ENCODE data around the gene ASPSCR1.

Gene ASPSCR1

DNA sequence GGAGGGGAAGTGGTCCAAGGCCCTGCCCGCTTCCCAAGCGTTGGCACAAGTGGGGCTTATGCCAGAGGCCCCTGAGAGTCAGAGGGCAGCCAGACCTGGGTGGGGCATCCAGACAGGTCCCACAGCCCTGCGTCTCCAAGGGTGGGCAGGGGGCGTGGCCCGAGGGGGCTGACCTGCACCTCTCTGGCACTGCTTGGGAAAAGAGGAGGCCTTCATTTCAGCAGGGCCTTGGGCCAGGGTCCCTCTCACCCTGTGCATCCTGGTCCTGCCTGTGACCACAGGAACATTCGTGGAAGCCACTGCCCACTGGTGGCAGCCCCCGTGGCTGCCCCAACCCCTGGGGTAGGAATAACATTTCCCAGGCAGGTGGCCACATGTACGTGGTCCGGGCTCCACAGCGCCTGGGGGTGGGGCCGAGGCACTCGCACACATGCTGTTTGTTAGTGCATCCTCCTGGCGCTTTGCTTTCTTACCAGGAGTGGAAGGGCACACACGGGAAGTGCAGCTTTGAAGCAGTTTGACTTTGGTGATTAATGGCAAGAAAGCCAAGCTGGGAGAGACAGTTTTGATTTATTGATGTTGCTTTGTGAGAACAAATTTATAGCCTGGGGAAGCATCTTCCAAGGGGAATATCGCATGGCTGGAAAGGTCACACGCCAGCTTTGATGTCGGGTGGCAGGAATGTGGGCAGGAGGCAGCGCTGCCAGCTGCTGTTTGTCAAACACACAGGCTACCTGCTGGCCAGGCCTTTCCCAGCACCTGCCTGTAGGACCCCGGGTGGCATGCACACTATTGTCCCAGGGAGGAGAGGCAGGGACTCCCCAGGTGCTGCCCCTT, 40.9 kb downstream of the ASPSCR1 start:
- H3K4me3 ChIP-seq (ENCODE audit: low read length), result no peak overlapping the region
- DNase-seq (ENCODE audit: low read depth), result no peak
- TF ChIP-seq, protein P1, sequence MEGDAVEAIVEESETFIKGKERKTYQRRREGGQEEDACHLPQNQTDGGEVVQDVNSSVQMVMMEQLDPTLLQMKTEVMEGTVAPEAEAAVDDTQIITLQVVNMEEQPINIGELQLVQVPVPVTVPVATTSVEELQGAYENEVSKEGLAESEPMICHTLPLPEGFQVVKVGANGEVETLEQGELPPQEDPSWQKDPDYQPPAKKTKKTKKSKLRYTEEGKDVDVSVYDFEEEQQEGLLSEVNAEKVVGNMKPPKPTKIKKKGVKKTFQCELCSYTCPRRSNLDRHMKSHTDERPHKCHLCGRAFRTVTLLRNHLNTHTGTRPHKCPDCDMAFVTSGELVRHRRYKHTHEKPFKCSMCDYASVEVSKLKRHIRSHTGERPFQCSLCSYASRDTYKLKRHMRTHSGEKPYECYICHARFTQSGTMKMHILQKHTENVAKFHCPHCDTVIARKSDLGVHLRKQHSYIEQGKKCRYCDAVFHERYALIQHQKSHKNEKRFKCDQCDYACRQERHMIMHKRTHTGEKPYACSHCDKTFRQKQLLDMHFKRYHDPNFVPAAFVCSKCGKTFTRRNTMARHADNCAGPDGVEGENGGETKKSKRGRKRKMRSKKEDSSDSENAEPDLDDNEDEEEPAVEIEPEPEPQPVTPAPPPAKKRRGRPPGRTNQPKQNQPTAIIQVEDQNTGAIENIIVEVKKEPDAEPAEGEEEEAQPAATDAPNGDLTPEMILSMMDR (conservative IDR thresholded peaks at IDR 0.05; ENCODE audit: low read depth, low read length), result no peak

DNA sequence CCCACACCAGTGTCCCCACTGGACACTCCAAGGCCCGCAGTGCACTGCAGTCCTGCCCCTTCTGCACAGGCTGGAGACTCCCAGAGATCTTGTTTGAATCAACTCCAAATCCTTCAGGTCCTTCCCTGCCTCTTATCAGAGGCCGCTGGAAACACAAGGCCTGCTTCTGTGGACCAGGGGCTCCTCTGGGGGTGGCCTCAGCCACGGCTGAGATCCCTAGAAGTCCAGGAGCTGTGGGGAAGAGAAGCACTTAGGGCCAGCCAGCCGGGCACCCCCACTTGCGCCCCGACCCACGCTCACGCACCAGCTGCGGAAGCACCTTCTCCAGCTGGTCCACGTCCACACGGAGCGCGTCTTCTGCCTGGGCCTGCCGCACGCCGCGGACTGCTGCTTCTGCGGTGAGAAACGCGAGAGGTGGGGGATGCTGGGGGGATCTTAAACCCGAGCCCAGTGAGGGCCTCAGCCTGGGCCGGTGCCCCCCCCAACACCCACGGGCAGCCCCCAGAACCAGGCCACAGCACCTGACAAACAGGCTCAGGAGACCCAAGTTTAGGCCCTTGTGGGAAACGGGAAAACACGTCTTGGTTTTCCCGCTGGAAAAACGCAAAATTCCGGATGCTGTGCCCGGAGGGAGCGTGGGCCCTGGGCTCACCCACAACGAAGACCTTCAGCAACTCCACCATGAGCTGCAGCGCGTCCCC, 41.7 kb downstream of the ASPSCR1 start:
- H3K4me3 ChIP-seq (ENCODE audit: low read length), result no peak overlapping the region
- no peak for DNase-seq (ENCODE audit: low read depth)
- TF ChIP-seq, protein P1 (conservative IDR thresholded peaks at IDR 0.05; ENCODE audit: low read depth, low read length), result no peak

DNA sequence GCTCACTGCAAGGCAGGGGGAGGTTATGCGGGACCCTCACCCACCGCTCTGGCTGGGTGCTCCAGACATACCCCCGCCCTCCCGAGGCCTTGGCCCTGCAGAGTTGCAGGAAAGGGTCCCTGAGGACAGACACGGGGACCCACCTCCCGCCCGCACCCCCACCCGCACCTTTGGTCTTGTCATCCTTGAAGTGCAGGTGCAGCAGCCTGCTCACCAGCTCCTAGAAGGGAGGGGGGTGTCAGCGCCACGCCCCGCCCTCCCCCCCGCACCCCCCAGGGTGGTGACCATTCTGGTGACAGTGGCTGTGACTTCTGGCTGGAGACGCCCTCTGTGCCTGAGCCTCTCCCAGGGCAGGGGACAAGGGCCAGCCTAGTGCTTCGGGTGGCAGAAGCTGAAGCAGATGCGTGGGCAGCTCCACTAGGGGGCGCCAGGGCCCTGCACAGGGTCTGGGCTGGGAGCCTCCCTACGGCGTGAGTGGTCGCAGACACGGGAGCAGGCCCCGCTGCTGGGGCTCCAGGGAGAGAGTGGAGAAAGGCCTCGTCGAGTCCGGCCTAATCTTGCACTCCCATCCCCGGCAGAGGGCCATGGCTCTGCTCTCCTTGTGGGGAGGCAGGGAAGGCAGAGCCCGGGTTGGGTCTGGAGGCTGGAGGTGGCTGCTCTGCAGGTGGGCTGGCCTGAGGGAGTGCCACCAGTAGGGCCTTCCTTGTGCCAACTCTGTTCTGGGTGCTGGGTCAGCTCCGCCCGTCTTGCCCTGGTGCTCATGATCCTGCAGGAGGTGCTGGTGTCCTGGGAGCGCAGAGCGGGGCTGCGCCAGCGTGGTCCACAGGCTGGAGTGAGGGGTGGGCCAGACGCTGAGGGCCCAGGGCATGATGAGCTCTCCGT, 42.5 kb downstream of the ASPSCR1 start:
- DNase-seq (ENCODE audit: low read depth), result no peak
- TF ChIP-seq, protein P1 (conservative IDR thresholded peaks at IDR 0.05; ENCODE audit: low read depth, low read length), result peak; percentile 84
- H3K4me3 ChIP-seq (ENCODE audit: low read length), result no peak overlapping the region

DNA sequence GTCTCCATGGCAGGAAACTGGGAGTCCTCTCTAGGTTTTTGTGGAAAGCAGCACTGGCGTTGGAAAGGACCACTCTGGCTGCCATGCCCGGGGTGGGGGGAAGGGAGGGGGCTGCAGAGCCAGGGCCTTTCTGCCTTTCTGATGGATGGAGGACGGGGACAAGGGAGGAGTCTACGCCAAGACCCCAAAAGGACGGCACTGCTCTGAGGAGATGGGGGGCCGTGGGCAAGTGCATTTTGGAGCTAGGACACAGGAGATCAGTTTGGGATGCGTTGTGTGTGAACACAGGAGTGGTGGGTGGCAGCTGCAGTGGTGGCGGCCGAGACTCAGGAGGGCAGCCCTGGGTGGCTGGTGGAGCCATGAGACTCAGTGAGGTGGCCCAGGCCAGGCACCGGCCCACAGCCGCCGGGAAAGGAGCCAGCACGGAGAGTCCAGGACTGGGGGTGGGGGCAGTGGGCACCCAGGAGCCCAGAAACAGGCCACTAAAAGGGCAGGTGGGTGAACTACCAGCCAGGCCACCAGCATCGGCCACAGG, 43.2 kb downstream of the ASPSCR1 start:
- TF ChIP-seq, protein P1 (conservative IDR thresholded peaks at IDR 0.05; ENCODE audit: low read depth, low read length), result no peak
- H3K4me3 ChIP-seq (ENCODE audit: low read length), result no peak overlapping the region
- DNase-seq (ENCODE audit: low read depth), result no peak

DNA sequence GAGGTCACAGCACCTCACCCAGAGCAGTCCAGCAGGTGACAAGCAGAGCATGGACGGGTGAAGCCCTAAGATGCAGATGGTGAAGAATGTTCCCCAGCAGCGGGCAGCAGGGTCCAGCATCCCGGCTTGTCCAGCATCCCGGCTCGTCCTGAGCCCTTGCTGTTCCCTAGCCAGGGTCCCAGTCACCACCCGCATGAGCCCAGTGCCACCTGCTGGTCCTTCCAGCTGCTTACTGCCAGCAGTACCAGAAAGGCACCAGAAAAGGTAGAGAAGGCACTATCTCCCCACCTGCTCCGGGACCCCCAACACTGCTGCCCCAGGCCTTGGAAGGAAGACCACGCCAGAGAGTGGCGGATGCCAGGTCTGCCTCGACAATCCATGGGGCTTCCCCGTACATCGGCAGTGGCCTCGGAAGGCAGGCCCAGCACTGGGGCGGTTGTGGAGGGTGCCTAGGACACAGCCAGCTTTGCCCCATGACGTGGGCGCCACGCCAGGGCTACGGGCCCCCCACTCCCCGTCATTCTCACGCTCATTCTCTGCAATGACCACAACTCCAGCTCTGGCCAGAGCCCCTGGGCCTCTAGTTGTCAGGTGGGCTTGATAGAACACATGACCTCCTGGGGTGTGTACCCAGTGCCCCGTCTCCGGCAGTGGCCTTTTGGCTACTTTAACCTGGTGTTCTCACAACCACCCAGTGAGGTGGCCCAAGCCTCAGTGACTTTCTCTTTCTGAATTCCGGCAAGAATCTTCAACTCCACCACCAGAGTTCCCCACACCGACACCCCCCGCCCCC, 43.9 kb downstream of the ASPSCR1 start:
- TF ChIP-seq, protein P1 (conservative IDR thresholded peaks at IDR 0.05; ENCODE audit: low read depth, low read length), result peak; percentile 82
- no peak for DNase-seq (ENCODE audit: low read depth)
- peak overlapping the region; percentile 70 for H3K4me3 ChIP-seq (ENCODE audit: low read length)

DNA sequence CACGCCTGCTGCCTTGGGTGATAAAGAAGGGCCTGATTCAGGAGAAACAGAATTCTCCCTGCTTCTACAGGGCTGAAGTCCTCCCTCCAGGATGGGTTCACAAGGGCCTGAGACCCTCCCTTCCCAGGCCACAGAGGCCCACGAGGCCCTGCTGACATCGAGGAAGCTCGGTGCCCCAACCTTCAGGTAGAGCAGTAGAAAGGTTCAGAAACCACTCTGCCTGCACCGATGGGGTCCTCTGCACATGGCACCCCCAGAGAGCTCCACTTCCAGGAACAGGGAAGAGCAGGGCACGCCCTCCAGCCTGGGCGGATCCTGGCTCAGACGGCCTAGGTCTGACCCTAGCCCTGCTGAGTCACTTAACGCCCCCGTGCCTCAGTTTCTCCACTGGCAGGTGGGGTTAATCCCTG, 44.5 kb downstream of the ASPSCR1 start:
- TF ChIP-seq, protein P1 (conservative IDR thresholded peaks at IDR 0.05; ENCODE audit: low read depth, low read length), result no peak
- H3K4me3 ChIP-seq (ENCODE audit: low read length), result peak overlapping the region; percentile 70
- DNase-seq (ENCODE audit: low read depth), result no peak

All from retinal pigment epithelial cell (primary cell).